Gastroesophageal sphincter (tissue), 4 donors: Measurements from ENCODE around the gene SUPV3L1. TPM values are rescaled to one million over a fixed set of nuclear protein-coding genes. Genes with fewer than 3 reads are reported as not detected.

Source experiments
- ATAC-seq: fragments of 150-250 bp; one replicate; pipeline ENCODE4 v1.9.1; 2016; ENCODE audit warnings: mild to moderate bottlenecking, moderate library complexity
- H3K27ac ChIP-seq, 4 donors: fragments of 200-600 bp; sonication (generic) in 3 of 4; 1 replicate in 3 of 4; 2 replicates in 1 of 4; pipeline ENCODE4 v1.5.1; 2016 to 2019
- H3K27me3 ChIP-seq: fragments of 200-600 bp; sonication (generic); one replicate; pipeline ENCODE4 v1.5.1; 2019
- H3K36me3 ChIP-seq, 2 donors: fragments of 200-600 bp; sonication (generic); one replicate each; pipeline ENCODE4 v1.5.1; 2019; ENCODE audit warnings: control low read depth in 1 of 2
- H3K4me1 ChIP-seq, 3 donors: fragments of 200-600 bp; sonication (generic); 1 replicate in 2 of 3; 2 replicates in 1 of 3; pipeline ENCODE4 v1.5.1; 2016 to 2019; ENCODE audit warnings: control low read depth in 2 of 3
- H3K4me3 ChIP-seq, 2 donors: fragments of 200-600 bp; sonication (generic); one replicate each; pipeline ENCODE4 v1.5.1; 2019; ENCODE audit warnings: mild to moderate bottlenecking in 1 of 2, moderate library complexity in 1 of 2
- H3K9me3 ChIP-seq, 3 donors: fragments of 200-600 bp; sonication (generic); one replicate each; pipeline ENCODE4 v1.5.1; 2017 to 2019; ENCODE audit warnings: control low read depth in 2 of 3
- CTCF ChIP-seq, 4 experiments: fragments of 200-600 bp in 2 of 4; fragments of 450-650 bp in 2 of 4; sonication (generic) in 1 of 4; IDR thresholded peaks; one replicate each; pipeline ENCODE4 v1.5.1; 2017 to 2019; ENCODE audit warnings: antibody characterized with exemption in 4 of 4, mild to moderate bottlenecking in 2 of 4, moderate library complexity in 2 of 4
- EP300 ChIP-seq: sonication (generic); formaldehyde crosslinking; IDR thresholded peaks from one replicate; pipeline ENCODE4 v1.6.1; 2017; ENCODE audit warnings: antibody characterized with exemption, mild to moderate bottlenecking
- POLR2A ChIP-seq, 2 donors: fragments of 450-650 bp; IDR thresholded peaks; one replicate each; pipeline ENCODE4 v1.6.1; 2017; ENCODE audit warnings: antibody characterized with exemption in 2 of 2, mild to moderate bottlenecking in 2 of 2, moderate library complexity in 1 of 2
- POLR2AphosphoS5 ChIP-seq: sonication (generic); formaldehyde crosslinking; IDR thresholded peaks from one replicate; pipeline ENCODE4 v1.6.1; 2017; ENCODE audit warnings: antibody characterized with exemption
- WGBS, 2 donors: methylation state at CpG; one replicate each; pipeline ENCODE4 v1.1.5; 2018; ENCODE audit warnings: low coverage in 1 of 2; 5-methylcytosine and 5-hydroxymethylcytosine counted together
- total RNA-seq, 4 donors: library from RNA; depleted of rRNA; stranded (reverse); fragments of >200 nt; gene quantifications; one replicate each; pipeline ENCODE4 v1.1.0, GENCODE V29; 2016

The SUPV3L1 gene
- total RNA-seq, 4 donors from 2014 or later: 18.2 to 20.9 (median 19.8) TPM

- Histone ChIP-seq H3K9me3 (no peaks in the 10 kb centered on the region), H3K4me3 (no peak overlapping the region), H3K4me1 (peaks cover 0 to 7% (median 0%) of the 10 kb centered on the region in 3 donors), H3K27me3 (no peaks in the 10 kb centered on the region), H3K27ac (no peak overlapping the region), H3K36me3 (peaks cover 0 to 8% of the 10 kb centered on the region in 2 donors)
- WGBS, 2 donors: 100% methylated on average over 1 of the region's 1 CpG; no CpG with 5 or more reads in 1 of the 2 donors
- TF ChIP-seq POLR2A (IDR thresholded peaks at IDR 0.05) (no peak), EP300 (no peak), CTCF (IDR thresholded peaks at IDR 0.05) (no peak), POLR2AphosphoS5 (no peak)
- ATAC-seq: no peak
Observed at GRCh38 chr10:69145329-69145728, 34.7 kb upstream of the SUPV3L1 start.

- H3K36me3 ChIP-seq: peaks cover 0 to 8% of the 10 kb centered on the region in 2 donors
- H3K27me3 ChIP-seq: no peaks in the 10 kb centered on the region
- no peak for ATAC-seq
- peaks cover 0 to 7% (median 0%) of the 10 kb centered on the region in 3 donors for H3K4me1 ChIP-seq
- no peaks in the 10 kb centered on the region for H3K9me3 ChIP-seq
- TF ChIP-seq EP300 (no peak), POLR2A (IDR thresholded peaks at IDR 0.05) (no peak), CTCF (IDR thresholded peaks at IDR 0.05) (no peak), POLR2AphosphoS5 (no peak)
- no peak overlapping the region for H3K4me3 ChIP-seq
- WGBS, 2 donors: 98 to 99% methylated on average over 6 to 8 of the region's 8 CpGs
- no peak overlapping the region for H3K27ac ChIP-seq
Observed at GRCh38 chr10:69145864-69146263, 34.2 kb upstream of the SUPV3L1 start.

- TF ChIP-seq POLR2AphosphoS5 (no peak), POLR2A (IDR thresholded peaks at IDR 0.05) (no peak), CTCF (IDR thresholded peaks at IDR 0.05) (no peak), EP300 (no peak)
- H3K27me3 ChIP-seq: no peaks in the 10 kb centered on the region
- no peak overlapping the region for H3K4me3 ChIP-seq
- H3K36me3 ChIP-seq: peaks cover 0 to 6% of the 10 kb centered on the region in 2 donors
- H3K27ac ChIP-seq: no peak overlapping the region
- no peak for ATAC-seq
- H3K4me1 ChIP-seq: peaks cover 0 to 7% (median 0%) of the 10 kb centered on the region in 3 donors
- WGBS, 2 donors: 18 to 25% methylated on average over 2 of the region's 2 CpGs
- H3K9me3 ChIP-seq: no peaks in the 10 kb centered on the region
Observed at GRCh38 chr10:69146759-69147158, 33.3 kb upstream of the SUPV3L1 start.

GRCh38 chr10:69151984-69152383 lies 28.1 kb upstream of the SUPV3L1 start:
- Histone ChIP-seq H3K9me3 (no peaks in the 10 kb centered on the region), H3K27me3 (no peaks in the 10 kb centered on the region), H3K27ac (no peak overlapping the region), H3K36me3 (no peaks in the 10 kb centered on the region), H3K4me3 (no peak overlapping the region), H3K4me1 (peaks cover 0 to 7% (median 0%) of the 10 kb centered on the region in 3 donors)
- ATAC-seq: no peak
- TF ChIP-seq CTCF (IDR thresholded peaks at IDR 0.05) (no peak), EP300 (no peak), POLR2A (IDR thresholded peaks at IDR 0.05) (no peak), POLR2AphosphoS5 (no peak)
- WGBS, 2 donors: 85 to 87% methylated on average over 2 to 3 of the region's 3 CpGs

GRCh38 chr10:69153227-69153626 lies 26.8 kb upstream of the SUPV3L1 start:
- no peaks in the 10 kb centered on the region for H3K4me1 ChIP-seq
- no peak overlapping the region for H3K4me3 ChIP-seq
- no peak for ATAC-seq
- H3K27me3 ChIP-seq: no peaks in the 10 kb centered on the region
- no peaks in the 10 kb centered on the region for H3K9me3 ChIP-seq
- H3K36me3 ChIP-seq: peaks cover 0 to 11% of the 10 kb centered on the region in 2 donors
- WGBS, 2 donors: 73 to 82% methylated on average over 3 to 6 of the region's 6 CpGs
- TF ChIP-seq POLR2A (IDR thresholded peaks at IDR 0.05) (no peak), EP300 (no peak), POLR2AphosphoS5 (no peak), CTCF (IDR thresholded peaks at IDR 0.05) (no peak)
- H3K27ac ChIP-seq: no peak overlapping the region
